ENCODE data around the gene C19orf85.
"Not testable (repeated sequence)": the region's sequence is repeated elsewhere in the genome, so short reads cannot be mapped to it uniquely, and the experiment has no call there.

C19orf85 gene

GRCh38 chr19:55464662-55465054 is at the start of gene C19orf85:
TSS of gene C19orf85 (minus strand) at chr19:55464751. CDS start at chr19:55464554, 197 bp downstream.
- no peak for DNase-seq

GRCh38 chr19:55508120-55508519 is 43.6 kb upstream of the C19orf85 start:
- DNase-seq = no peak

DNA sequence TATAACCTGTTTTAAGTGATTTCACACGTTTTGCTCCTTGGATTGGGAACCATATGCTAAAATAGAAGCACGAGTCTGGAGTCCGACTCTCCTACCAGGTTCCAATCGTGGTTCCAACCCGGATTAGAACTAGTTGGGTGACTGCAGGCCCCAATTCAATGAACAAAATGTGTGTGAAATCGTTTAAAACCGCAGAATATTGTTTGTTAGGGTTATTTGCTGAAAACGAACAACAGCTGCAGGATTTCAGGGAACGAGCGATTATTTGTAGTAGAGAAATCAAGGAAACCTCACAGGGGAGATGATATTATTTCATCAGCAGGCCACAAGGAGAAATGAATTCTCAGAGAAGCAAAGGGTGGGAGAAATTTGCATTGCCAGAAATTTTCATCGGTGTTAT is 40.4 kb upstream of the C19orf85 start:
- no peak for DNase-seq

DNA sequence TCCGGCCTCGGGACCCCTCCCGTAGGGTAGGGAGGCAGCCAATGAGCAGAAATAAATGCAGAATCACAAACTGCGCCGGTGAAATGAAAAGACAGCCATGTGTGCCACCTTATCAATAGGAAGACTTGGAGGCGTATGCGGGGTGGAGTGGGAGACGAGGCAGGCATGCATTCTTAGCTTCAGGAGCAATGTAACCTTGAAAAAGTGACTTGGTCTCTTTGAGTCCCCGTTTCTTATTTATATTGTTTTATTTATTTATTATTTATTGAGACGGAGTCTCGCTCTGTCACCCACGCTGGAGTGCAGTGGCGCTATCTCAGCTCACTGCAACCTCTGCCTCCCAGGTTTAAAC is 39.7 kb upstream of the C19orf85 start:
- DNase-seq = no peak

DNA sequence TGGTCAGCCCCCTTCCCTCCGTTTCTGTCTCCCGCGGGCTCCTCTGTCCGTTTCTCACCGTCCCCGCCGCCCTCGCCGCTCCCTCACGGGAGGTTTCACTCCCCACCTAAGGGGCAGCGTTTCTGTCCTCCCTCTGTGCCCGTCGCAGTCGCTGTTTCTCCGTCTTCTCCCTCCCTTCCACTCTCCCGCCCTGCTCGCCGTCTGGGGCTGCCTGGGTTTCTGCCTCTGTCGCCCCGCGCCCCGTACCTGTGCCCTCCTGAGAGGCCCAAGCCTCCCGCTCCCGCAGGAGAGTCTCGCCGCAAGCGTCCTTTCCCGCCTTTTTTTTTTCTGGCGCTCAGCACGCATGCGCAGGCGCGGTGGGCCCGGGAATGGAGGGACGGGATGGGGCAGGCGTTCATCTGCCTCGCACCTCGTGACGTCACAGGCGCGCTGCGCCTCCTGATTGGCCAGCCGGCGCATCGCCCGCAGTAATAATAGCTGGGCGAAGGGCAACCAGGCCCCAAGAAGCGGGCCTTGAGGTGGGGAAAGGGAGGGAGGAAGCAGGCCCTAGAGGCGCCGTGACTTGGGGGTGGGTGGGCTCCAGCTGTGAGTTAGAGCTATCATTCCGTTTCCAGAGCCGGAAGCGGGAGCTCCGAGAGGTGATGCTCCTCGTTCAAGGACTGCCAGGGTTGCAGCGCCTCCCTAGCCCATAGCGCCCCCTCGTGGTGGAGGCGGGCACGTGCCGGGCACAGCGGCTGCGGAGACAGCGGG is 39.1 kb upstream of the C19orf85 start:
- peak; percentile 93 for DNase-seq

- no peak for DNase-seq
Observed at GRCh38 chr19:55503157-55503501, 38.6 kb upstream of the C19orf85 start.

DNA sequence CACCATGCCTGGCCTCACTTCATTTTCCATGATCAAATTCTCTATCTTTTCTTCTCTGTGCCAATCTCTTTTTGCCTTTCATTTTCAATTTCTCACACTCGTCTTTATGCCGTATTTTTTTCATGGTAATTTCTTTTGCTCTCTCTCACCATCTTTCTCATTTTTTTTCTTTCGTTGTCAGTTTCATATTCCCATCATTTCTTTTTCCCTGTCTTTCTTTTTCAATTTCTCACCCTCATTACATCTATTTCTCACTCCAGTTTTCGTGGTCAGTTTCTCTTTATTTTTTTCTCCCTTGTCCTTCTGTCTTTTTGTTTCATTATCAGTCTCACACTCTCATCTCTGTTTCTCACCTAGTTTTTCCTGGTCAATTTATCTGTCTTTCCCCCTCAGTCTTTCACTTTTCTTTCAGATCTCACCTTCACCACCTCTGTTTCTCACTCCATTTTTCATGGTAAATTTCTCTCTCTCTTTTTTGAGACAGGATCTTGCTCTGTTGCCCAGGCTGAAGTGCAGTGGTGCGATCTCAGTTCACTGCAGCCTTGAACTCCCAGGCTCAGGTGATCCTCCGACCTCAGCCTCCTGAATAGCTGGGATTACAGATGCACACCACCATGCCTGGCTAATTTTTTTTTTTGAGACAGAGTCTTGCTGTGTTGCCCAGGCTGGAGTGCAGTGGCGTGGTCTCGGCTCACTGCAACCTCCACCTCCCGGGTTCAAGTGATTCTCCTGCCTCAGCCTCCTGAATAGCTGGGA is 37.8 kb upstream of the C19orf85 start:
- DNase-seq = no peak

DNA sequence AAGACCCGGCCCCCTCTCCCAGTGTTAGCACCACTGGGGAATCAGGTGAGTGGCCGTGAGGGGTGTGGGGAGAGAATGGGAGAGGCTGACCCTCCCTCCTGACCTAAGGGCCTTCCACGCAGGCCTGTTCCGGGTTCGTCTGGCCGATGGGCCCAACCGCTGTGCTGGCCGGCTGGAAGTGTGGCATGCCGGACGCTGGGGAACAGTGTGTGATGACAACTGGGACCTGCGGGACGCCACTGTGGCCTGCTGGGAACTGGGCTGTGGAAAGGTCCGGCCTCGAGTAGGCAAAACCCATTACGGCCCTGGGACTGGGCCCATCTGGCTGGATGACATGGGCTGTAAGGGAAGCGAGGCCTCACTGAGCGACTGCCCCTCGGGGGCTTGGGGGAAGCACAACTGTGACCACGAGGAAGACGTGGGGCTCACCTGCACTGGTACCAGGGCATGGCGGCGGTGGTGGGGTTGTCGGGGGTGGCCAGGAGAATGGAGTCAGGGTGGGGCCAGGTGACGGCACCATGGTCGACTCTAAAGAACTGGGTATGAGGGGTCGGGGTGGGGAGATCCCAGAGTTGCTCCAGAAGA is 35.9 kb upstream of the C19orf85 start:
- DNase-seq = no peak

GRCh38 chr19:55498246-55498840 is 33.8 kb upstream of the C19orf85 start:
- DNase-seq = no peak

DNA sequence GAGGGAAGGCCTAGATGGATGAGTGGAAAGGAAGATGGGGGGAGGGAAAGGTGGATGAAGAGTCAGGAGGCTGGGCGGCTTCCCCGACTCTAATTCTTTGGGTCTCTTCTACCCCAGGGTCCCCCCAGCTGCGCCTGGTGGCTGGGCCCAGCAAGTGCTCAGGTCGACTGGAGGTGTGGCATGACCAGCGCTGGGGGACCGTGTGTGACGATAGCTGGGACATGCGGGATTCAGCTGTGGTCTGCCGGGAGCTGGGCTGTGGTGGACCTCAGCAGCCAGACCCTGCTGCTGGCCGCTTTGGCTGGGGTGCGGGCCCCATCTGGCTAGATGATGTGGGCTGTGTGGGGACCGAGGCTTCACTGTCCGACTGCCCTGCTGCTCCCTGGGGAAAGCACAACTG is 33.2 kb upstream of the C19orf85 start:
- no peak for DNase-seq

DNA sequence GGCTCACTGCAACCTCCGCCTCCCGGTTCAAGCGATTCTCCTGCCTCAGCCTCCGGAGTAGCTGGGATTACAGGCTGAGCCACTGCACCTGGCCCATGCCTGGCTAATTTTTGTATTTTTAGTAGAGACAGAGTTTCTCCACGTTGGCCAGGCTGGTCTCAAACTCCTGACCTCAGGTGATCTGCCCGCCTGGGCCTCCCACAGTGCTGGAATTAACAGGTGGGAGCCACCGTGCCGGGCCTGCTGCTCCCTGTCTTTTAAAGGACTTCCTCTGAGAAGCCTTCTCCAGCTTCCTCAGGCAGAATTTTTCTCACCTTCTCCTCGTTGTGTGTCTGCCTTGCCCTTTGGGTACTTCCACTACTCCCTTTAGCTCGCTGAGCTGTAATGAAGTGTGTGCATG is 32.3 kb upstream of the C19orf85 start:
- DNase-seq = not testable (repeated sequence)

DNA sequence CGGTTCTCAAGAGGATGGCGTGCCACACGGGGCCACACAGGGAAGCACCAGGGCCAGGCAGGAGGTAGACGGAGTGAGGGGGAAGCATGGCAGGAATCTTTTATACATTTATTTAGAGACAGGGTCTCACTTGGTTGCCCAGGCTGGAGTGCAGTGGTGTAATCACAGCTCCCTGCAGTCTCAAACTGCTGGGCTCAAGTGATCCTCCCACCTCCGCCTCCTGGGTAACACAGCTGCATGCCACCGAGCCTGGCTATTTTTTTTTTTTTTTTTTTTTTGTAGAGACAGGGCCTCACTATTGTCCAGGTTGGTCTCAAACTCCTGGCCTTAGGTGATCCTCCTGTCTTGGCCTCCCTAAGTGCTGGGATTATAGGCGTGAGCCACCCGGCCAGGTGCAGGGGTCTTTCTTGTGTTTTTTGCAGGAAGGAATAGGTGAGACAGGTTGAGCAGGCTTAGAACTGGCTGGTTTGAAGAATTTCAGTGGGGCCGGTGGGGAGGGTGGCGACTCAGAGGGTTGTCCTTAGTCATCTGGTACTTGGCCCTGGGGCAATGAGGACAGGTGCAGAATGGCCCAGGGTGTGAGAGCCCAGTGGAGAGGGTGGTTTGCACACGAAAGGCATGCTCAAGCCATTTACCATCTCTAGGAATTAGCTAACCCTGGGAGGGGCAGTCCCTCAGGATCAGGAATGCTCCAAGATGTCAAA is 31.2 kb upstream of the C19orf85 start:
- no peak for DNase-seq

DNA sequence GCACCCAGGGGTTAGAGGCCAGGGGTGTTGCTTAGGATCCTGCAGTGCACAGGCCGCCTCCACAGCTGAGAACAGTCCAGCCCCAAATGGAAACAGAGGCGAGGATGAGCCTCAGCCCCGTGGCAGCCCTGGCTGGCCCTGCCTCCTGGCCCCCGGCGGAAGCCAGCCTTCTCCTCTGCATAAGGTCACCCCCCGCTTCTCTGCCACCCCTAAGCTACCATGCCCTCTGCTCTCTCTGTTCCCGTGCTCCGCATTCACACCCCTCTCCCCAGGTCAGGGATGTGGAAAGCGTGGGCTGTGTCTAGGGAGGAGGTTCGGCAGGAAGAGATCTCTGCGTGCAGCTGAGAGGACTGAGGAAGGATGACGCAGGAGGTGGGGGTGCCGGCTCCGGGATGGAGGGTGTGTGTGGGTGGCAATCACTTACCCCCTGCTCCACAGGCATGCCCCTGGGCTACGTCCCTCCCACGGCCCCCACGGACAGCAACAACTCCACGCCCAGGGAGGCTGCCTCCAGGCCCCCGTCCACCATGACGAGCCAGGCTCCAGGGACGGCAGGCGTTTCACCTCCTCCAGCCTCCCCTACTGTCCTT is 29.7 kb upstream of the C19orf85 start:
- DNase-seq = peak; percentile 44

DNA sequence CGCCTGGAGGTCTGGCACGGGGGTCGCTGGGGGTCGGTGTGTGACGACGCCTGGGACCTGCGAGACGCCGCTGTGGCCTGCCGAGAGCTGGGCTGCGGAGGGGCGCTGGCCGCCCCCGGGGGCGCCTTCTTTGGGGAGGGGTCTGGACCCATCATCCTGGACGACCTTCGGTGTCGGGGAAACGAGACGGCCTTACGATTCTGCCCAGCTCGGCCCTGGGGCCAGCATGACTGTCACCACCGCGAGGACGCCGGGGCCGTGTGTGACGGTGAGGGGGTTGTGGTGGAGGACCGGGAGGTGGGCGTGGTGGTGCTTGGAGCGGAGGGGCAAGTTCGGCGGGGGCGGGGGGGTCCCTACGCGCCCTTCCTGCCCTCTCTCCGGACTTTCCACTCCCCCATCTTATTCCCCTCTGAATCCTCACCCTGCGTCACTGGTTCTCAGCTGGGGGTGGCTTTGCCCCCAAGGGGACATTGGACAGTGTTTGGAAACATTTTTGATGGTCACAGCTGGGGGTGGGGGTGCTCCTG is 29.2 kb upstream of the C19orf85 start:
- no peak for DNase-seq

- DNase-seq = peak; percentile 53
Observed at GRCh38 chr19:55493052-55493644, 28.6 kb upstream of the C19orf85 start.

DNA sequence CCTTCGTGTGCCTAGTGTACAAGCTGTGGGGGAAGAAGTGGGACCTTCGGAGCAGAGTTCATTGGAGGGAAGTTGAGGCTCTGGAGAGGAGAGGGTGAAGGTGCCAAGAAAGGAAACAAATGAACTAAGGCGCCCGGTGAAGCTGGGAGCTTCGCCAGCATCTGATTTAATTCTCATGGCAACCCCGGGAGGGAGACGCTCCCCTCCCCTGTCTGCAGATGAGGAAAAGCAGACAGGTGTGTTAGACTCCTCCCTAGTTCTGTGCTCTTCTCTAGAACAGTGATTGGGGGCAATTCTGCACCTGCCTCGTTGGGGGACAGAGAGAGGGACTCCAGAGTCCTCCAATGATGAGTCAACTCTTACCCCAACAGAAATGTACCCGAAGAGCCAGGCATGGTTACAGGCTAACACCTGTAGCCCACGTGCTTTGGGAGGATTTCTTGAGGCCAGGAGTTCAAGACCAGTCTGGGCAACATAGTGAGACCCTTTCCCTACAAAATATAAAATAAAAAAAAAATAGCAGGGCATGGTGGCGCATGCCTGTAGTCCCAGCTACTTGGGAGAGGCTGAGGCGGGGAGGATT is 27.9 kb upstream of the C19orf85 start:
- no peak for DNase-seq

DNA sequence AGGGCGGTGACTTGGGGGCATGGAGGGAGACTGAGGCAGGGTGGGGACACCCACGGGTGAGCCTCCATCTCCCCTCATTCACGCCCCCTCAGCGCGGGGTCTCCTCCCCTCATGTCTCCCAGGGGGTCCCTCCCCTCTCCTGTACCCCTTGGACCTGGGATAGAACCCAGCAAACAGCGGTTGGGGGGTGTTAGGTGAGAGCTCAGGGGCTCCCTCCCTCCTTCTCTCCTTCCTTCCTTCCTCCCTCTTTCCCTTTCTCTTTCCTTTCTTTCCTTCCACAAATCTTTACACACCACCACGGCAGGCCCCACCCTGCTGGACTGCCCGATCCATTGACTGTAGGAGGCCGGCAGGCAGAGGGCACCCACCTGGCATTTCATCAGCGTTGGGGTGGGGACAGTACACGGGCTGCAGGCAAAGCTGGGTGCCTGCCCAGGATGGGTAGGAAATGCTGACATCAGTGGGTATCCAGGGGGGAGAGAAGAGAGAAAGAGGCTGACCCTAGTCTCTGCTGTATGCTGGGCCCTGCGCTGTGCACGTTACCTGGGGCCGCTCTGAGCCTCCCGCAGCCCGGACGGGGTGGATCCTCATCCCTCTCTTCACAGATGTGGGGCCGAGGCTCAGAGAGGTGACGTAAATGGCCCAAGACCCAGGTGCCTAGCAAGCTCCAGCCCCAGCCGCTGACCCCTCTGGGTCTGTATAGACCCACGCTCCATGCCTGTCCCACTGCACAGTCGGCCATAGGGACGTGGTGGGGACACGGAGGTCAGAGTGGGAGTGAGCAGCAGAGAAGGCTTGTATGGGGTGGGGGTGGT is 27.2 kb upstream of the C19orf85 start:
- no peak for DNase-seq

- no peak for DNase-seq
Observed at GRCh38 chr19:55490478-55491432, 26.2 kb upstream of the C19orf85 start.

GRCh38 chr19:55489711-55490477 is 25.3 kb upstream of the C19orf85 start:
- DNase-seq = peak; percentile 25
